ENCODE data around the gene TENT4A.

The TENT4A gene

DNA sequence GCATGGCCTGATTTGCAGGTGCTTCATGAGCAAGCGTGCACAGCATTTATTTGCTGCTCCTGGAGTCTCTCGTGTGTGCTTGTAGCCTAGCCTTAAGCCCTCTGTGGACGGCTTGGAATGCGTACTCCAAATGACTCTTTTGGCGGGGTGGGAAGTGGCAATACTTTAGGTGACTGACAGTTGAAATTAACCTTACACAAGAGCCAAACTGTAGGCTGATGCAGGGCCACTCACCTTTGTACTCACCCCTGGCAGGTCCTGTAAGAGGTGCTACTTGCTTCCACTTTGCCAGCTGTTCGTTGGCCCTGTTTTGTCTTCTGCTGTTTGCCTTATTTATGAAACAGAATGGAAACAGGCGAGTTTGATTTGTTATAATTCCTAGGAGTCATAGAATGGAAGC is 22.9 kb downstream of the TENT4A start:
- TF ChIP-seq EZH2 (IDR thresholded peaks at IDR 0.05; ENCODE audit: borderline replicate concordance, low read depth, low read length, severe bottlenecking) (no peak), CTCF (IDR thresholded peaks at IDR 0.05; ENCODE audit: borderline replicate concordance, extremely low read depth, low read length, poor library complexity, severe bottlenecking) (no peak)
- Histone ChIP-seq H3K27me3 (ENCODE audit: insufficient read depth, low read length, poor library complexity) (no peaks in the 10 kb centered on the region), H3K4me1 (ENCODE audit: insufficient read depth, low read length) (no peaks in the 10 kb centered on the region; the same call in 1 of the 2 replicates), H3K9me3 (ENCODE audit: insufficient read depth, low read length, severe bottlenecking) (no peaks in the 10 kb centered on the region), H3K4me2 (ENCODE audit: insufficient read depth, low read length) (no peak overlapping the region), H2AFZ (ENCODE audit: low read depth, low read length) (no peak overlapping the region), H3K79me2 (ENCODE audit: insufficient read depth, low read length) (peaks cover 99% of the 10 kb centered on the region), H3K27ac (ENCODE audit: low read length) (no peak overlapping the region), H3K36me3 (ENCODE audit: insufficient read depth, low read length) (peaks cover 91% of the 10 kb centered on the region), H3K9ac (ENCODE audit: low read depth, low read length) (no peak overlapping the region), H4K20me1 (ENCODE audit: insufficient read depth, low read length) (peaks cover 87% of the 10 kb centered on the region), H3K4me3 (ENCODE audit: low read depth in 1 of 2, low read length in 2 of 2) (no peak overlapping the region)
- ATAC-seq (ENCODE audit: insufficient read depth, low read depth) = no peak
- DNase-seq = no peak

GRCh38 chr5:6736524-6737042 is 23.4 kb downstream of the TENT4A start:
- H3K27ac ChIP-seq (ENCODE audit: low read length) = no peak overlapping the region
- no peaks in the 10 kb centered on the region for H3K9me3 ChIP-seq (ENCODE audit: insufficient read depth, low read length, severe bottlenecking)
- TF ChIP-seq EZH2 (IDR thresholded peaks at IDR 0.05; ENCODE audit: borderline replicate concordance, low read depth, low read length, severe bottlenecking) = no peak
- no peak for TF ChIP-seq CTCF (IDR thresholded peaks at IDR 0.05; ENCODE audit: borderline replicate concordance, extremely low read depth, low read length, poor library complexity, severe bottlenecking)
- peaks cover 87% of the 10 kb centered on the region for H4K20me1 ChIP-seq (ENCODE audit: insufficient read depth, low read length)
- H3K4me3 ChIP-seq (ENCODE audit: low read depth in 1 of 2, low read length in 2 of 2) = no peak overlapping the region
- H2AFZ ChIP-seq (ENCODE audit: low read depth, low read length) = no peak overlapping the region
- H3K4me2 ChIP-seq (ENCODE audit: insufficient read depth, low read length) = no peak overlapping the region
- no peak for ATAC-seq (ENCODE audit: insufficient read depth, low read depth)
- H3K4me1 ChIP-seq (ENCODE audit: insufficient read depth, low read length) = no peaks in the 10 kb centered on the region; the same call in 1 of the 2 replicates
- no peaks in the 10 kb centered on the region for H3K27me3 ChIP-seq (ENCODE audit: insufficient read depth, low read length, poor library complexity)
- H3K79me2 ChIP-seq (ENCODE audit: insufficient read depth, low read length) = peaks cover 99% of the 10 kb centered on the region
- DNase-seq = no peak
- no peak overlapping the region for H3K9ac ChIP-seq (ENCODE audit: low read depth, low read length)
- H3K36me3 ChIP-seq (ENCODE audit: insufficient read depth, low read length) = peaks cover 91% of the 10 kb centered on the region

DNA sequence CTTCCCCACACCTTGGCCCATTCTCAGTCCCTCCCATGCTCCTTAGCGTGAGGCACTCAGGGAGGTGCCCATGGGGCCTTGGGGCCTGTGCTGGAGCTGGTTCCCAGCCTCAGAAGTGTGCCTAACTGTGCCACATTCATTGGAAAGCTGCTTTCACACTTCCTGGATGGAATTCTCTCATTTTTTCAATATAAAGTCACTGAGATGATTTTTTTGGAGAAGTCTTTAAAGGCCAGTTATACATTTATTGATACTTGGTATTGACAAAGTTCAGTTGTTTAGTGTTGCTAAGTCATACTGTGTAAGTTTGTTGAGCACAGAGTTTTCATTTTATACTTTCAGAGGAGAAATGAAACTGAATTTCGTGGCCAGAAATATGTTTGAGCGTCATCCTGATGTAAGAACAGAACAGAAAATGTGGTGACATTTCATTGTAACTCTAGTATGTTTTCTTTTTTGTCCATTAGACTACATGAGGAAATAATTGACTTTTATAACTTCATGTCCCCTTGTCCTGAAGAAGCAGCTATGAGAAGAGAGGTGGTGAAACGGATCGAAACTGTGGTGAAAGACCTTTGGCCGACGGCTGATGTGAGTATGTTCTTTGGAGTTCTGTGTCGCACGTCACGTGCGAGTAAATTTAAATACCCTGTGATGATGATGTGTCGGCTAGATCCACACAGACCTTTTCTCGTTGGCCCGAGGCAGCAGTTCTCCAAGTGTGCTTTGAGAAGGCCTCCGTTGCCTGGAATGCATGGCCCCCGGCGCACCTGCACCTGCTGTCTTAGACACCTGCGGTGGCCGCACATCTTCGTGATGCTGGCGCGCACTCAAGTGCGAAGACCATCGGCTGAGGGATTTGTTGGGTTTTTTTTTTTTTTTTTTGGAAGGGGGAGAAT is 24.1 kb downstream of the TENT4A start:
- Histone ChIP-seq H3K4me1 (ENCODE audit: insufficient read depth, low read length) (no peaks in the 10 kb centered on the region), H4K20me1 (ENCODE audit: insufficient read depth, low read length) (peaks cover 86% of the 10 kb centered on the region), H3K27me3 (ENCODE audit: insufficient read depth, low read length, poor library complexity) (no peaks in the 10 kb centered on the region), H2AFZ (ENCODE audit: low read depth, low read length) (no peak overlapping the region), H3K4me2 (ENCODE audit: insufficient read depth, low read length) (no peak overlapping the region), H3K9me3 (ENCODE audit: insufficient read depth, low read length, severe bottlenecking) (no peaks in the 10 kb centered on the region), H3K36me3 (ENCODE audit: insufficient read depth, low read length) (peaks cover 90% of the 10 kb centered on the region), H3K27ac (ENCODE audit: low read length) (no peak overlapping the region), H3K4me3 (ENCODE audit: low read depth in 1 of 2, low read length in 2 of 2) (no peak overlapping the region), H3K79me2 (ENCODE audit: insufficient read depth, low read length) (peaks cover 96% of the 10 kb centered on the region), H3K9ac (ENCODE audit: low read depth, low read length) (no peak overlapping the region)
- DNase-seq = no peak
- no peak for TF ChIP-seq EZH2 (IDR thresholded peaks at IDR 0.05; ENCODE audit: borderline replicate concordance, low read depth, low read length, severe bottlenecking)
- TF ChIP-seq CTCF (IDR thresholded peaks at IDR 0.05; ENCODE audit: borderline replicate concordance, extremely low read depth, low read length, poor library complexity, severe bottlenecking) = no peak
- ATAC-seq (ENCODE audit: insufficient read depth, low read depth) = no peak

Measured in DND-41 (cell line).